ENCODE measurements around the gene BCAS3. TPM values are rescaled to one million over a fixed set of nuclear protein-coding genes. Genes with fewer than 3 reads are reported as not detected.

Gene BCAS3
- total RNA-seq, 4 donors from 2014 or later, result 20.7 to 76.3 (median 39.8) TPM

DNA sequence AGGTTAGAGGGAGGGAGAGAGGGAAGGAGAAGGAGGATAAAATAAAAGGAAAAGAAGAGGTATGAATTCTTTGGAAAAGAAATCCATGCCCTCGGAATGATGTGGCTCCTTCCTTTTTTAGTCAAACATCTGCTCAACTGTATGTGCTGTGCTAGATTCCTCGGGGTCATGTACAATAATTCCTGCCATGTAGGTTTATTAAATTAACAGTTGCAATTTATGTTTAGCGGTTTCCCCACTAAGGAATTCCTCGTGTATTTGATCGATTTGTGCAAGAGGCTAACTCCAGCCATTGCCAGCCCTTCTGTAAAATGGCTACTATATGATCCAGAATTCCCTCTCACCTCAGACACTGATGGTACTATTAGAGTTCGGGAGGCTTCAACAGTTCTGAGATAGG is 639.0 kb downstream of the BCAS3 start:
- intact Hi-C loops (cut with DNase I; ENCODE audit: low total_unique reads) (no loop called here), in situ Hi-C loops (cut with MboI; ENCODE audit: low pct_ligation_motif_present in 1 of 4, low pct_unique_long_range_greater_than_20kb in 1 of 4, low sequenced_read_pairs in 3 of 4) (no loop called here)
- Histone ChIP-seq H3K27me3 (no peaks in the 10 kb centered on the region), H3K27ac (no peak overlapping the region), H3K4me3 (no peak overlapping the region), H3K36me3 (no peaks in the 10 kb centered on the region), H3K9me3 (no peaks in the 10 kb centered on the region), H3K4me1 (peaks cover 0 to 6% (median 2%) of the 10 kb centered on the region in 4 donors)
- 91 to 96% methylated on average over 5 to 6 of the region's 6 CpGs for WGBS, 2 donors (ENCODE audit: low coverage in 1 of 2)
- no peak for DNase-seq
- TF ChIP-seq EP300 (IDR thresholded peaks at IDR 0.05; ENCODE audit: low read depth) (no peak), POLR2A (IDR thresholded peaks at IDR 0.05) (no peak), POLR2AphosphoS5 (IDR thresholded peaks at IDR 0.05) (no peak), CTCF (IDR thresholded peaks at IDR 0.05) (no peak)

DNA sequence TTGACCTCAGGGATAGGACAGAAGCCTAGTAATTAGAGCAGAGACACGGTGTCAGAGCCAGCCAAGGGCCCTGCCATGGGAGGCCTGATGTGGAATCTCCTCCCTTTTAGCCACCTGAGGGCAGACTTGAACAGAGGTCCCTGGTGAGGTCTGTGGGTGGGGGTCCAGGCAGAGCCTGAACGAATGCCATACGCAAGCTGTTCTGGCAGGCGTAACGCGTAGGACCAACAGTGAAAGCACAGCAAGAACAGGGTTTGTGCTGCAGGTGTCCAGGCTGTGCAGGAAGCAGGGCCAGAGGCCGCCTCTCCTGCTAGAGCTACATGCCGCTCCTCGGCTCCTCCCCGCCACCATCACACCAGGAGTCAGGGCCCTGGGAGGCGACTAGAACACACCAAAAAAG is 640.1 kb downstream of the BCAS3 start:
- no peak for DNase-seq
- 95% methylated on average over 11 of the region's 11 CpGs; no CpG with 5 or more reads in 1 of the 2 donors for WGBS, 2 donors (ENCODE audit: low coverage in 1 of 2)
- Histone ChIP-seq H3K4me3 (no peak overlapping the region), H3K27ac (no peak overlapping the region), H3K9me3 (no peaks in the 10 kb centered on the region), H3K27me3 (peaks cover 3% of the 10 kb centered on the region), H3K36me3 (no peaks in the 10 kb centered on the region), H3K4me1 (peaks cover 0 to 6% (median 2%) of the 10 kb centered on the region in 4 donors)
- no peak for TF ChIP-seq EP300 (IDR thresholded peaks at IDR 0.05; ENCODE audit: low read depth)
- no peak for TF ChIP-seq CTCF (IDR thresholded peaks at IDR 0.05)
- TF ChIP-seq POLR2A (IDR thresholded peaks at IDR 0.05), result no peak
- no peak for TF ChIP-seq POLR2AphosphoS5 (IDR thresholded peaks at IDR 0.05)
- in situ Hi-C loops (cut with MboI; ENCODE audit: low pct_ligation_motif_present in 1 of 4, low pct_unique_long_range_greater_than_20kb in 1 of 4, low sequenced_read_pairs in 3 of 4) (no loop called here), intact Hi-C loops (cut with DNase I; ENCODE audit: low total_unique reads) (no loop called here)

DNA sequence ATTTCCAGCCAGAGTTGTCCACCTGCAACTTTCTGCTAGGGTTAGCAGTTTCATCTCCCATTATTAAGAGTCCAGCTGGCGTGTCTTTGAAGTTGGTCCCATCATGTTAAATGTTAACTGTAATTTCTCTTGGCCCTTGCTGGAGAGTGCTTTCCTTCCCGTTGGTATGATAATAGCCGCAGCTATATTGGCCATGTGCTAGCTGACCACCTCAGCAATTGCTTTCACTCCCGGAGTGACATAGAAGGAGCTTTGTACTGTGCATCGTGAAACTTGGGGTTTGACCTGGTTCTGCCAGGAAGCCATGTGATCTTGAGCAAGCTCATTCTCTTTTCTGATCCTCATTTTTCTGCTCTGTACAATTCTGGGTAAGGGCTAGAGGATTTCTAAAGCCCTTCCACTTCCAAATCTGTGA is 641.0 kb downstream of the BCAS3 start:
- no peak for DNase-seq
- 77% methylated on average over 5 of the region's 5 CpGs; no CpG with 5 or more reads in 1 of the 2 donors for WGBS, 2 donors (ENCODE audit: low coverage in 1 of 2)
- intact Hi-C loops (cut with DNase I; ENCODE audit: low total_unique reads), result no loop called here

GRCh38 chr17:61321344-61321743 is 643.7 kb downstream of the BCAS3 start:
- intact Hi-C loops (cut with DNase I; ENCODE audit: low total_unique reads) (no loop called here), in situ Hi-C loops (cut with MboI; ENCODE audit: low pct_ligation_motif_present in 1 of 4, low pct_unique_long_range_greater_than_20kb in 1 of 4, low sequenced_read_pairs in 3 of 4) (no loop called here)
- Histone ChIP-seq H3K27me3 (peaks cover 8% of the 10 kb centered on the region), H3K9me3 (no peaks in the 10 kb centered on the region), H3K4me3 (no peak overlapping the region), H3K4me1 (no peaks in the 10 kb centered on the region), H3K27ac (no peak overlapping the region), H3K36me3 (no peaks in the 10 kb centered on the region)
- TF ChIP-seq EP300 (IDR thresholded peaks at IDR 0.05; ENCODE audit: low read depth) (no peak), POLR2AphosphoS5 (IDR thresholded peaks at IDR 0.05) (no peak), CTCF (IDR thresholded peaks at IDR 0.05) (no peak), POLR2A (IDR thresholded peaks at IDR 0.05) (no peak)
- DNase-seq, result no peak
- 87 to 90% methylated on average over 2 to 6 of the region's 6 CpGs for WGBS, 2 donors (ENCODE audit: low coverage in 1 of 2)

More for the DNA sequence above, 641.0 kb downstream of the BCAS3 start:
- H3K4me3 ChIP-seq, result no peak overlapping the region
- peaks cover 0 to 5% (median 2%) of the 10 kb centered on the region in 4 donors for H3K4me1 ChIP-seq
- peaks cover 3% of the 10 kb centered on the region for H3K27me3 ChIP-seq
- H3K36me3 ChIP-seq, result no peaks in the 10 kb centered on the region
- in situ Hi-C loops (cut with MboI; ENCODE audit: low pct_ligation_motif_present in 1 of 4, low pct_unique_long_range_greater_than_20kb in 1 of 4, low sequenced_read_pairs in 3 of 4), result no loop called here
- TF ChIP-seq CTCF (IDR thresholded peaks at IDR 0.05) (no peak), EP300 (IDR thresholded peaks at IDR 0.05; ENCODE audit: low read depth) (no peak), POLR2A (IDR thresholded peaks at IDR 0.05) (no peak), POLR2AphosphoS5 (IDR thresholded peaks at IDR 0.05) (no peak)
- no peaks in the 10 kb centered on the region for H3K9me3 ChIP-seq
- H3K27ac ChIP-seq, result no peak overlapping the region

All from transverse colon (tissue), 4 donors.